ENCODE results near the gene TMCO4.

GRCh38 chr1:19814681-19815503 lies 15.2 kb upstream of the TMCO4 start, which contains the start of gene RNF186:
- TF ChIP-seq POLR2A (IDR thresholded peaks at IDR 0.05) (no peak), CTCF (IDR thresholded peaks at IDR 0.05) (no peak)
